ENCODE results near the gene COL4A3.

Gene COL4A3

DNA sequence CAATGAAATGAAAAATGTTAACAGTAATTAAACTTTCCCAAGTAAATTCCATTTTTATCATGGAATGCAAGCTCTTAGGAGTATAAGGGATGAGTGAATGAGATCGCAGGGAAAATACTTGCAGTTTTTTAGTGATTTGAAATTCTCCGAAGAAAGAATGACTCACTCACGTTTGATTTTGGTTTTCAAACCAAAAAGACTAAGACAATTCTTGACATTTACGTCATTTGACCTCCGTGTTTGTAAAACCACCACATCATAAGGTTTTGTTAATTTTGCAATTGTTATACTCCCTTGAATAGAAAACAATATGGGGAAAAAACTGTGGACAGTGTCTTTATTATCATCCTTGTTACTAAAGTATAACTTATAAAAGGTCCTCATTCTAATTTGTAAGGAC is 29.8 kb upstream of the COL4A3 start:
- no peaks in the 10 kb centered on the region for H3K36me3 ChIP-seq (ENCODE audit: control insufficient read depth, insufficient read depth, low read length)
- no peak for DNase-seq (ENCODE audit: extremely low read depth, insufficient read length)
- TF ChIP-seq, protein P1, sequence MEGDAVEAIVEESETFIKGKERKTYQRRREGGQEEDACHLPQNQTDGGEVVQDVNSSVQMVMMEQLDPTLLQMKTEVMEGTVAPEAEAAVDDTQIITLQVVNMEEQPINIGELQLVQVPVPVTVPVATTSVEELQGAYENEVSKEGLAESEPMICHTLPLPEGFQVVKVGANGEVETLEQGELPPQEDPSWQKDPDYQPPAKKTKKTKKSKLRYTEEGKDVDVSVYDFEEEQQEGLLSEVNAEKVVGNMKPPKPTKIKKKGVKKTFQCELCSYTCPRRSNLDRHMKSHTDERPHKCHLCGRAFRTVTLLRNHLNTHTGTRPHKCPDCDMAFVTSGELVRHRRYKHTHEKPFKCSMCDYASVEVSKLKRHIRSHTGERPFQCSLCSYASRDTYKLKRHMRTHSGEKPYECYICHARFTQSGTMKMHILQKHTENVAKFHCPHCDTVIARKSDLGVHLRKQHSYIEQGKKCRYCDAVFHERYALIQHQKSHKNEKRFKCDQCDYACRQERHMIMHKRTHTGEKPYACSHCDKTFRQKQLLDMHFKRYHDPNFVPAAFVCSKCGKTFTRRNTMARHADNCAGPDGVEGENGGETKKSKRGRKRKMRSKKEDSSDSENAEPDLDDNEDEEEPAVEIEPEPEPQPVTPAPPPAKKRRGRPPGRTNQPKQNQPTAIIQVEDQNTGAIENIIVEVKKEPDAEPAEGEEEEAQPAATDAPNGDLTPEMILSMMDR (IDR thresholded peaks at IDR 0.05; ENCODE audit: insufficient read depth, low read length, poor library complexity, severe bottlenecking), result no peak
- H3K27me3 ChIP-seq (replicated peaks; ENCODE audit: control insufficient read depth, insufficient read depth, low read length), result no peaks in the 10 kb centered on the region
- H3K4me3 ChIP-seq (replicated peaks; ENCODE audit: low read depth, low read length), result no peak overlapping the region

- TF ChIP-seq, protein P1 (IDR thresholded peaks at IDR 0.05; ENCODE audit: insufficient read depth, low read length, poor library complexity, severe bottlenecking), result no peak
- Histone ChIP-seq H3K27me3 (replicated peaks; ENCODE audit: control insufficient read depth, insufficient read depth, low read length) (no peaks in the 10 kb centered on the region), H3K4me3 (replicated peaks; ENCODE audit: low read depth, low read length) (no peak overlapping the region), H3K36me3 (ENCODE audit: control insufficient read depth, insufficient read depth, low read length) (no peaks in the 10 kb centered on the region)
- DNase-seq (ENCODE audit: extremely low read depth, insufficient read length), result no peak
These were observed 23.1 kb upstream of the COL4A3 start for GRCh38 chr2:227141301-227141700.

DNA sequence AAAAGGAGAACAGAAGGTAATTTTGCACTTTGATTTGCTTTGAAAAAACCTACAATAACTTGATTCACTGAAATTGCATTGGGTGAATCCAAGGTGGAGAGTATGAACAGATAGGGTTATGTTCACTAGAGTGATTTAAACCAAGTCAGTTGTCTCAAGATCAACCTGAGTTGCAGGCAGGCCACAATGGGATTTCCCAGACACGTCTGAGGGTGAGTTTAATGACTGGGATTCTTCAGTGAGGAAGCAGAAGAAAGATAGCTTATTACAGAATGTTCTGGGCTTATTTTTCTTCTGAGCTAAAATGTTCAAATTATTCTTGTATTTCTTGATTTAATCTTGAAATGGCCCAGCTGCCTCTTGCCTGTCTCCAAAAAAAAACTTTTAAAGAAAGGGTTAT is 20.5 kb upstream of the COL4A3 start:
- TF ChIP-seq, protein P1 (IDR thresholded peaks at IDR 0.05; ENCODE audit: insufficient read depth, low read length, poor library complexity, severe bottlenecking), result no peak
- H3K36me3 ChIP-seq (ENCODE audit: control insufficient read depth, insufficient read depth, low read length), result no peaks in the 10 kb centered on the region
- DNase-seq (ENCODE audit: extremely low read depth, insufficient read length), result no peak
- H3K27me3 ChIP-seq (replicated peaks; ENCODE audit: control insufficient read depth, insufficient read depth, low read length), result no peaks in the 10 kb centered on the region
- no peak overlapping the region for H3K4me3 ChIP-seq (replicated peaks; ENCODE audit: low read depth, low read length)

DNA sequence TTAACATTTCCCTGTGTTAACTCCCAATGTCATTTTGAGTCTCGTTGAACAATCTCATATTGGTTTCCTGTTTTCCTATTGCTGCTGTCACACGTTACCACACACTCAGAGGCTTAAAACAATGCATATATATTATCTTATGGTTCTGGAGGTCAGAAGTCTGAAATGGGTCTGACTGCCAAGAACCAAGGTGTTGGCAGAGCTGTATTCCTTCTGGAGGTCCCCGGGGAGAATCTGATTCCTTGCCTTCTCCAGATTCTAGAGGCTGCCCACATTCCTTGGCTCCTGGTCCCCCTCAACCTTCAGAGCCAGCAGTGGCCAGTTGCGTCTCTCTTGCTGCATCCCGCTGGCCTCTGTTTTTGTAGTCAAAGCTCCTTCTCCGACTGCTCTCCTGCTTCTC is 18.0 kb upstream of the COL4A3 start:
- Histone ChIP-seq H3K36me3 (ENCODE audit: control insufficient read depth, insufficient read depth, low read length) (no peaks in the 10 kb centered on the region), H3K4me3 (replicated peaks; ENCODE audit: low read depth, low read length) (no peak overlapping the region), H3K27me3 (replicated peaks; ENCODE audit: control insufficient read depth, insufficient read depth, low read length) (no peaks in the 10 kb centered on the region)
- DNase-seq (ENCODE audit: extremely low read depth, insufficient read length), result no peak
- TF ChIP-seq, protein P1 (IDR thresholded peaks at IDR 0.05; ENCODE audit: insufficient read depth, low read length, poor library complexity, severe bottlenecking), result no peak

DNA sequence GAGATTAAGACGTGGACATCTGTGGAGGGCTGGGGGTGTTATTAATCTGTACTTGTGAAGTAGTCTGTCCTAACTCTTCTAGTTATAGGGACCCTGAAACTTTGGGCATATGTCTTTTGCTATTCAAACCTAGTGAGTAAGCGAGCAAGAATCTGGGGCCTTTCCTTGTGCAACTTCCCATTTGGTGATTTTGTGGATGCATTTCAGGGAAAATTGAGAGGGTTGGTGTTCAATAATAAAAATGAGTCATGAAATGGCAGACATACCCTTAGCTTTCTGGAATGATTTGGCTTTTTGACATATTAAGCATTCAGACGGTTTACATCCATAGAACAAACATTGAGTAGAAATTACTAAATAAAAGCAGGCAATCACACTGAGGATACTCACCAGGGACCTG is 17.4 kb upstream of the COL4A3 start:
- no peaks in the 10 kb centered on the region for H3K36me3 ChIP-seq (ENCODE audit: control insufficient read depth, insufficient read depth, low read length)
- no peak for DNase-seq (ENCODE audit: extremely low read depth, insufficient read length)
- H3K4me3 ChIP-seq (replicated peaks; ENCODE audit: low read depth, low read length), result no peak overlapping the region
- TF ChIP-seq, protein P1 (IDR thresholded peaks at IDR 0.05; ENCODE audit: insufficient read depth, low read length, poor library complexity, severe bottlenecking), result no peak
- H3K27me3 ChIP-seq (replicated peaks; ENCODE audit: control insufficient read depth, insufficient read depth, low read length), result no peaks in the 10 kb centered on the region

DNA sequence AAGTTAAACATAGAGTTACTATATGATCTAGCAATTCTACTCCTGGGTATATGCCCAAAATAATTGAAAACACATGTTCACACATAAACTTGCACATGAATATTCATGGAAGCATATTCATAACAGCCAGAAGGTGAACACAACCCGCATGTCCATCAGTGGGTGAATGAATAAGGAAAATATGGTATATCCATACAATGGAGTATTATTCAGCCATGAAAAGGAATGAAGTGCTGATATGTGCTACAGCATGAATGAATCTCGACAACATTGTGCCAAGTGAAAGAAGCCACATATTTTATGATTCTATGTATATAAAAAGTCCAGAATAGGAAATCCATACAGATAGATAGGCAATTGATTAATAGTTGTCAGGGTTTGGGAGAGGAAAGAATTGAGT is 16.3 kb upstream of the COL4A3 start:
- no peaks in the 10 kb centered on the region for H3K27me3 ChIP-seq (replicated peaks; ENCODE audit: control insufficient read depth, insufficient read depth, low read length)
- H3K36me3 ChIP-seq (ENCODE audit: control insufficient read depth, insufficient read depth, low read length), result no peaks in the 10 kb centered on the region
- H3K4me3 ChIP-seq (replicated peaks; ENCODE audit: low read depth, low read length), result no peak overlapping the region
- no peak for DNase-seq (ENCODE audit: extremely low read depth, insufficient read length)
- TF ChIP-seq, protein P1 (IDR thresholded peaks at IDR 0.05; ENCODE audit: insufficient read depth, low read length, poor library complexity, severe bottlenecking), result no peak
